PC-9 (cell line): ENCODE results near the gene GALNT10. TPM values are rescaled to one million over a fixed set of nuclear protein-coding genes. Genes with fewer than 3 reads are reported as not detected.

ENCODE experiments used
- BruUV-seq: library from RNA; stranded (reverse); fragments of 400-500 nt; replicated peaks from 2 replicates; lab custom pipeline; 2021; lab: Mats Ljungman, UMichigan
- CTCF ChIA-PET: fragments of 300-600 bp; sonication (Branson Sonifier 250); formaldehyde crosslinking; loops from one replicate; lab custom pipeline; 2022; ENCODE audit warnings: antibody characterized with exemption; lab: Charles Lee
- POLR2A ChIA-PET: fragments of 300-600 bp; sonication (Branson Sonifier 250); formaldehyde crosslinking; loops from one replicate; lab custom pipeline; 2022; ENCODE audit warnings: antibody characterized with exemption; ENCODE audit not compliant: unreplicated experiment; lab: Charles Lee
- DNase-seq, 2 experiments: peaks; one replicate each; pipeline versions ENCODE4 v3.0.0 to v3.0.0-alpha.2; 2015 to 2022; ENCODE audit warnings: mixed read lengths in 1 of 2
- H2AFZ ChIP-seq: fragments of 200-600 bp; sonication (generic); 2 replicates; pipeline ENCODE4 v1.8.1; 2017; ENCODE audit warnings: antibody characterized with exemption
- H3F3A ChIP-seq: fragments of 200-600 bp; sonication (generic); 2 replicates; pipeline ENCODE4 v1.8.1; 2017; ENCODE audit warnings: antibody characterized with exemption, mild to moderate bottlenecking, low read depth; ENCODE audit not compliant: insufficient read depth
- H3K27ac ChIP-seq: fragments of 200-600 bp; sonication (generic); 2 replicates; pipeline ENCODE4 v1.6.1; 2016; ENCODE audit warnings: mixed run types
- H3K27me3 ChIP-seq: fragments of 200-600 bp; sonication (generic); 2 replicates; pipeline ENCODE4 v1.6.1; 2016; ENCODE audit warnings: low read depth, mixed run types; ENCODE audit not compliant: insufficient read depth
- H3K36me3 ChIP-seq: fragments of 200-600 bp; sonication (generic); 2 replicates; pipeline ENCODE4 v1.6.1; 2016; ENCODE audit warnings: low read depth, mixed run types
- H3K4me1 ChIP-seq: fragments of 200-600 bp; sonication (generic); replicated peaks from 2 replicates; pipeline ENCODE4 v1.6.1; 2016; ENCODE audit warnings: mixed run types; ENCODE audit not compliant: insufficient read depth
- H3K4me2 ChIP-seq: fragments of 200-600 bp; sonication (generic); 2 replicates; pipeline ENCODE4 v1.6.1; 2017; ENCODE audit warnings: mixed run types
- H3K4me3 ChIP-seq: fragments of 200-600 bp; sonication (generic); 2 replicates; pipeline ENCODE4 v1.6.1; 2016; ENCODE audit warnings: mixed run types
- H3K79me2 ChIP-seq: fragments of 200-600 bp; sonication (generic); 2 replicates; pipeline ENCODE4 v1.6.1; 2017; ENCODE audit warnings: low read depth, mixed run types
- H3K9me2 ChIP-seq: fragments of 200-600 bp; sonication (generic); 2 replicates; pipeline ENCODE4 v1.8.1; 2017; ENCODE audit warnings: mild to moderate bottlenecking; ENCODE audit not compliant: insufficient read depth
- H3K9me3 ChIP-seq: fragments of 200-600 bp; sonication (generic); 2 replicates; pipeline ENCODE4 v1.8.1; 2016; ENCODE audit warnings: low read depth; ENCODE audit not compliant: insufficient read depth
- H4K20me1 ChIP-seq: fragments of 200-600 bp; sonication (generic); 2 replicates; pipeline ENCODE4 v1.8.1; 2017; ENCODE audit not compliant: insufficient read depth
- CTCF ChIP-seq: fragments of 200-600 bp; sonication (generic); conservative IDR thresholded peaks from 2 replicates; pipeline ENCODE4 v1.6.1; 2017; ENCODE audit warnings: mixed run types, antibody characterized with exemption, mild to moderate bottlenecking, moderate library complexity
- EZH2 ChIP-seq: fragments of 200-600 bp; sonication (generic); IDR thresholded peaks from 2 replicates; pipeline ENCODE4 v1.8.0; 2017; ENCODE audit warnings: antibody characterized with exemption, low read depth
- intact Hi-C: fragments of 100-400 bp; cut with micrococcal nuclease; formaldehyde crosslinking; loops from one replicate; pipeline ENCODE4 v1.10.0; 2022; ENCODE audit not compliant: unreplicated experiment
- total RNA-seq: library from RNA; stranded (reverse); gene quantifications from 2 replicates; pipeline ENCODE4 v1.2.3, GENCODE V29; 2021

The GALNT10 gene
- total RNA-seq, 1 experiment from 2014 or later, result 101 TPM

- CTCF ChIA-PET, result interaction anchor here (1.0 kb wide), 1 partner anchor 55 kb away, joined by 3 read pairs; no protein-coding TSS in a partner anchor
- no peaks in the 10 kb centered on the region for H3K4me1 ChIP-seq
- POLR2A ChIA-PET, result no interaction called here
- H3K36me3 ChIP-seq, result peaks cover 16% of the 10 kb centered on the region
- no peak overlapping the region for H3K4me3 ChIP-seq
- H3K4me2 ChIP-seq, result no peak overlapping the region
- intact Hi-C loops, result loop anchor here (2.0 kb wide), 1 partner anchor 259 kb away; no protein-coding TSS in a partner anchor
- no peaks in the 10 kb centered on the region for H3K9me2 ChIP-seq
- no peaks in the 10 kb centered on the region for H3K9me3 ChIP-seq
- no peaks in the 10 kb centered on the region for H3K79me2 ChIP-seq
- TF ChIP-seq CTCF (no peak), EZH2 (no peak)
- no peak overlapping the region for H2AFZ ChIP-seq
- no TSS peak for BruUV-seq
- 0 out of 2 replicates have a peak, but pooled peaks cover 9% of the 10 kb centered on the region for H3F3A ChIP-seq
- DNase-seq, result no peak
- H4K20me1 ChIP-seq, result no peaks in the 10 kb centered on the region
- H3K27ac ChIP-seq, result no peak overlapping the region
- H3K27me3 ChIP-seq, result no peaks in the 10 kb centered on the region
Observed at GRCh38 chr5:154331924-154332323, 141.4 kb downstream of the GALNT10 start.

- ChIA-PET CTCF (interaction anchor here (1.0 kb wide), 1 partner anchor 54 kb away, joined by 3 read pairs; no protein-coding TSS in a partner anchor), POLR2A (no interaction called here)
- H3K9me3 ChIP-seq, result no peaks in the 10 kb centered on the region
- no peaks in the 10 kb centered on the region for H3K27me3 ChIP-seq
- 0 out of 2 replicates have a peak, but pooled peaks cover 9% of the 10 kb centered on the region for H3F3A ChIP-seq
- H3K36me3 ChIP-seq, result peaks cover 16% of the 10 kb centered on the region
- TF ChIP-seq EZH2, result no peak
- TF ChIP-seq CTCF, result no peak
- no peaks in the 10 kb centered on the region for H3K79me2 ChIP-seq
- H3K4me1 ChIP-seq, result no peaks in the 10 kb centered on the region
- H3K27ac ChIP-seq, result no peak overlapping the region
- no peaks in the 10 kb centered on the region for H4K20me1 ChIP-seq
- no peak overlapping the region for H3K4me3 ChIP-seq
- H2AFZ ChIP-seq, result no peak overlapping the region
- no peak overlapping the region for H3K4me2 ChIP-seq
- no peaks in the 10 kb centered on the region for H3K9me2 ChIP-seq
- DNase-seq, result no peak
- no TSS peak for BruUV-seq
- intact Hi-C loops, result loop anchor here (2.0 kb wide), 1 partner anchor 260 kb away; no protein-coding TSS in a partner anchor
Observed at GRCh38 chr5:154332451-154332850, 141.9 kb downstream of the GALNT10 start.

GRCh38 chr5:154333016-154333415, 142.5 kb downstream of the GALNT10 start:
- Histone ChIP-seq H2AFZ (no peak overlapping the region), H3K4me1 (no peaks in the 10 kb centered on the region), H3K27ac (no peak overlapping the region), H3K4me2 (no peak overlapping the region), H4K20me1 (no peaks in the 10 kb centered on the region), H3K4me3 (no peak overlapping the region), H3F3A (0 out of 2 replicates have a peak, but pooled peaks cover 9% of the 10 kb centered on the region), H3K79me2 (no peaks in the 10 kb centered on the region), H3K9me3 (no peaks in the 10 kb centered on the region), H3K9me2 (no peaks in the 10 kb centered on the region), H3K27me3 (no peaks in the 10 kb centered on the region), H3K36me3 (peaks cover 16% of the 10 kb centered on the region)
- intact Hi-C loops, result loop anchor here (2.0 kb wide), 1 partner anchor 260 kb away; no protein-coding TSS in a partner anchor
- TF ChIP-seq CTCF (no peak), EZH2 (no peak)
- ChIA-PET CTCF (no interaction called here), POLR2A (no interaction called here)
- DNase-seq, result no peak
- no TSS peak for BruUV-seq
